ENCODE results near the gene D2HGDH. TPM values are rescaled to one million over a fixed set of nuclear protein-coding genes. Genes with fewer than 3 reads are reported as not detected.
"Not testable (repeated sequence)": the region's sequence is repeated elsewhere in the genome, so short reads cannot be mapped to it uniquely, and the experiment has no call there.

Gene D2HGDH
- total RNA-seq, 1 donor from 2014 or later: 21.1 TPM

DNA sequence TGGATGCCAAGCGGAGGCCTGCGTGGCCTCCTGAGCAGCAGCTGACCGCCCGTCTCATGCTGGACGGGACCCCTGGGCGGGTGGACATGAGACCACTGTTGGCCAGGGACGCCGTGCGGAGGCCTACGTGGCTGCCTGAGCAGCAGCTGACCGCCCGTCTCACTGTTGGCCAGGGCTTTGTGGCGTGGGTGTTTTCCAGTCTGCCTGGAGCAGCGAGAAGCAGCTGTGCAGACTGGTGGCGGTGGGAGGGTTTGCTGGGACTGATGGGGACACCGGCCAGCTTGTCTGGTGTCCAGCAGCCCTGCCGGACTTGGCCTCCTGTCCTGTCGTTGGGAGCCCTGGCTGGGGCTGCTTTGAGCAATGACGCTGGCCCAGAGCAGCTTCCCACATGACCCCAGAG, 5.8 kb upstream of the D2HGDH start:
- Histone ChIP-seq H3K27ac (no peak overlapping the region), H3K4me1 (peaks cover 2% of the 10 kb centered on the region), H3K27me3 (no peaks in the 10 kb centered on the region), H3K4me3 (no peak overlapping the region), H3K36me3 (peaks cover 0 to 10% of the 10 kb centered on the region in 2 donors), H3K9me3 (no peaks in the 10 kb centered on the region)
- TF ChIP-seq, protein P1, sequence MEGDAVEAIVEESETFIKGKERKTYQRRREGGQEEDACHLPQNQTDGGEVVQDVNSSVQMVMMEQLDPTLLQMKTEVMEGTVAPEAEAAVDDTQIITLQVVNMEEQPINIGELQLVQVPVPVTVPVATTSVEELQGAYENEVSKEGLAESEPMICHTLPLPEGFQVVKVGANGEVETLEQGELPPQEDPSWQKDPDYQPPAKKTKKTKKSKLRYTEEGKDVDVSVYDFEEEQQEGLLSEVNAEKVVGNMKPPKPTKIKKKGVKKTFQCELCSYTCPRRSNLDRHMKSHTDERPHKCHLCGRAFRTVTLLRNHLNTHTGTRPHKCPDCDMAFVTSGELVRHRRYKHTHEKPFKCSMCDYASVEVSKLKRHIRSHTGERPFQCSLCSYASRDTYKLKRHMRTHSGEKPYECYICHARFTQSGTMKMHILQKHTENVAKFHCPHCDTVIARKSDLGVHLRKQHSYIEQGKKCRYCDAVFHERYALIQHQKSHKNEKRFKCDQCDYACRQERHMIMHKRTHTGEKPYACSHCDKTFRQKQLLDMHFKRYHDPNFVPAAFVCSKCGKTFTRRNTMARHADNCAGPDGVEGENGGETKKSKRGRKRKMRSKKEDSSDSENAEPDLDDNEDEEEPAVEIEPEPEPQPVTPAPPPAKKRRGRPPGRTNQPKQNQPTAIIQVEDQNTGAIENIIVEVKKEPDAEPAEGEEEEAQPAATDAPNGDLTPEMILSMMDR (IDR thresholded peaks at IDR 0.05): no peak
- DNase-seq (ENCODE audit: extremely low spot score in 2 of 2): no peak
- intact Hi-C loops (cut with DNase I): no loop called here

DNA sequence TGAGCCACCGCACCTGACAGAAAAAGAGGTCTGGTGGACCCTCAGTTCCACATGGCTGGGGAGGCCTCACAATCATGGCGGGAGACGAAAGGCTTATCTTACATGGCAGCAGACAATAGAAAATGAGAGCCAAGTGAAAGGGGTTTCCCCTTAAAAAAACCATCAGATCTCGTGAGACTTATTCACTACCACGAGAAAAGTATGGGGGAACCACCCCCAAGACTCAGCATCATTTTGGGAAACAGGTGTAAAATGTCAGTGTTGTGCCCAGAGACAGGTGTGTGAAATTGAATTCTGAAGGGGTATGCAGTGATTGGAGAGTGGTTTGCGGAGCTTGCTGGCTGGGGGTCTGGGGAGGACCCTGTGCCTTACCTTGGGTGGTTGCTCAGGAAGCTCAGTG, 4.6 kb upstream of the D2HGDH start:
- Histone ChIP-seq H3K9me3 (no peaks in the 10 kb centered on the region), H3K4me3 (no peak overlapping the region), H3K27ac (no peak overlapping the region), H3K4me1 (peaks cover 8% of the 10 kb centered on the region), H3K36me3 (no peaks in the 10 kb centered on the region), H3K27me3 (no peaks in the 10 kb centered on the region)
- TF ChIP-seq POLR2AphosphoS5 (IDR thresholded peaks at IDR 0.05; ENCODE audit: insufficient read depth in 1 of 2, low read depth in 1 of 2): no peak
- TF ChIP-seq, protein P1 (IDR thresholded peaks at IDR 0.05): no peak
- no peak for TF ChIP-seq POLR2A (IDR thresholded peaks at IDR 0.05)
- intact Hi-C loops (cut with DNase I): loop anchor here (5.0 kb wide), 1 partner anchor 362 kb away; no protein-coding TSS in a partner anchor
- DNase-seq (ENCODE audit: extremely low spot score in 2 of 2): no peak

GRCh38 chr2:241730671-241731293, 3.6 kb upstream of the D2HGDH start:
- H3K27ac ChIP-seq: no peak overlapping the region
- intact Hi-C loops (cut with DNase I): loop anchor here (5.0 kb wide), 1 partner anchor 362 kb away; no protein-coding TSS in a partner anchor
- DNase-seq (ENCODE audit: extremely low spot score in 2 of 2): no peak
- TF ChIP-seq POLR2AphosphoS5 (IDR thresholded peaks at IDR 0.05; ENCODE audit: insufficient read depth in 1 of 2, low read depth in 1 of 2) (no peak), POLR2A (IDR thresholded peaks at IDR 0.05) (no peak)
- TF ChIP-seq, protein P1 (IDR thresholded peaks at IDR 0.05): no peak
- no peak overlapping the region for H3K4me3 ChIP-seq
- H3K4me1 ChIP-seq: peaks cover 15% of the 10 kb centered on the region
- no peaks in the 10 kb centered on the region for H3K36me3 ChIP-seq
- no peaks in the 10 kb centered on the region for H3K27me3 ChIP-seq
- no peaks in the 10 kb centered on the region for H3K9me3 ChIP-seq

DNA sequence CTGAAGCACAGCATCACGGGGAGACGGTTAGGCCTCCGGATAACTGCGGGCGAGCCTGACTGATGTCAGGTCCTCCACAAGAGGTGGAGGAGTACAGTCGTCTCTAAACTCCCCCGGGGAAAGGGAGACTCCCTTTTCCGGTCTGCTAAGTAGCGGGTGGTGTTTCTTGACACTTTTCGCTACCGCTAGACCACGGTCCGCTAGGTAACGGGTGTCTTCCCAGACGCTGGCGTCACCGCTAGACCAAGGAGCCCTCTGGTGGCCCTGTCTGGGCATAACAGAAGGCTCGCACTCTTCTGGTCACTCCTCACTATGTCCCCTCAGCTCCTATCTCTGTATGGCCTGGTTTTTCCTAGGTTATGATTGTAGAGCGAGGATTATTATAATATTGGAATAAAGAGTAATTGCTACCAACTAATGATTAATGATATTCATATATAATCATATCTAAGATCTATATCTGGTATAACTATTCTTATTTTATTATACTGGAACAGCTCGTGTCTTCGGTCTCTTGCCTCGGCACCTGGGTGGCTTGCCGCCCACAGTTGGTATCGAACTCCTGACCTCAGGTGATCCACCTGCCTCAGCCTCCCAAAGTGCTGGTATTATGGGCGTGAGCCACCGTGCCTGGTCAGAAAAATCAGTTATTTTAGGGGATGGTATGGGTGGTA, 1.8 kb upstream of the D2HGDH start:
- TF ChIP-seq, protein P1 (IDR thresholded peaks at IDR 0.05): peak in 2 of 3 experiments; percentile 4 to 37

More for the DNA sequence above, 1.8 kb upstream of the D2HGDH start:
- H3K27ac ChIP-seq; H3K36me3 ChIP-seq; H3K4me3 ChIP-seq; H3K9me3 ChIP-seq; DNase-seq (ENCODE audit: extremely low spot score in 2 of 2); H3K27me3 ChIP-seq: not testable (repeated sequence)
- intact Hi-C loops (cut with DNase I): loop anchor here (5.0 kb wide), 1 partner anchor 360 kb away; no protein-coding TSS in a partner anchor
- H3K4me1 ChIP-seq: peaks cover 30% of the 10 kb centered on the region

Measured in vagina (tissue), 2 donors.